Tibial artery (tissue), 4 donors: ENCODE data around the gene ANKRD18B.
"Not testable (repeated sequence)": the region's sequence is repeated elsewhere in the genome, so short reads cannot be mapped to it uniquely, and the experiment has no call there.

ENCODE experiments used
- DNase-seq, 2 donors: peaks; one replicate each; pipeline ENCODE4 v3.0.0-alpha.2; 2019
- H3K27ac ChIP-seq, 2 donors: fragments of 200-600 bp; sonication (generic) in 1 of 2; 1 replicate in 1 of 2; 2 replicates in 1 of 2; pipeline ENCODE4 v1.5.1; 2018 to 2019; ENCODE audit warnings: mild to moderate bottlenecking in 1 of 2
- H3K27me3 ChIP-seq, 2 donors: fragments of 200-600 bp; sonication (generic) in 1 of 2; one replicate each; pipeline versions ENCODE4 v1.5.1 to v1.6.0; 2016 to 2019
- H3K36me3 ChIP-seq, 3 donors: fragments of 200-600 bp; sonication (generic) in 2 of 3; one replicate each; pipeline ENCODE4 v1.5.1; 2016 to 2019; ENCODE audit warnings: mild to moderate bottlenecking in 2 of 3
- H3K4me1 ChIP-seq, 4 donors: fragments of 200-600 bp; sonication (generic) in 2 of 4; 1 replicate in 3 of 4; 2 replicates in 1 of 4; pipeline ENCODE4 v1.5.1; 2016 to 2019
- H3K4me3 ChIP-seq, 2 donors: fragments of 200-600 bp; sonication (generic) in 1 of 2; 1 replicate in 1 of 2; 2 replicates in 1 of 2; pipeline ENCODE4 v1.5.1; 2018 to 2019; ENCODE audit warnings: mild to moderate bottlenecking in 2 of 2
- H3K9me3 ChIP-seq, 3 donors: fragments of 200-600 bp; sonication (generic) in 1 of 3; one replicate each; pipeline ENCODE4 v1.5.1; 2016 to 2019
- intact Hi-C: fragments of 100-400 bp; cut with DNase I; formaldehyde crosslinking; loops from one replicate; pipeline ENCODE4 v1.15.0; 2023; ENCODE audit warnings: low total_unique reads

ANKRD18B gene

GRCh38 chr9:33551183-33551582 lies 27.1 kb downstream of the ANKRD18B start:
- H3K4me3 ChIP-seq, H3K4me1 ChIP-seq, DNase-seq, H3K9me3 ChIP-seq, H3K27ac ChIP-seq, H3K27me3 ChIP-seq, H3K36me3 ChIP-seq, intact Hi-C loops: not testable (repeated sequence)

GRCh38 chr9:33552315-33552725 lies 28.3 kb downstream of the ANKRD18B start:
- H3K9me3 ChIP-seq, DNase-seq, H3K36me3 ChIP-seq, H3K4me3 ChIP-seq, H3K4me1 ChIP-seq, intact Hi-C loops, H3K27me3 ChIP-seq, H3K27ac ChIP-seq: not testable (repeated sequence)

- H3K27me3 ChIP-seq, H3K9me3 ChIP-seq, H3K36me3 ChIP-seq, H3K27ac ChIP-seq, H3K4me1 ChIP-seq, DNase-seq, H3K4me3 ChIP-seq, intact Hi-C loops: not testable (repeated sequence)
Observed at GRCh38 chr9:33560217-33560616, 36.2 kb downstream of the ANKRD18B start.

GRCh38 chr9:33562196-33562595 lies 38.1 kb downstream of the ANKRD18B start:
- H3K27me3 ChIP-seq, H3K4me1 ChIP-seq, DNase-seq, intact Hi-C loops, H3K9me3 ChIP-seq, H3K36me3 ChIP-seq, H3K27ac ChIP-seq, H3K4me3 ChIP-seq: not testable (repeated sequence)

- intact Hi-C loops, H3K27ac ChIP-seq, H3K27me3 ChIP-seq, H3K9me3 ChIP-seq, DNase-seq, H3K4me3 ChIP-seq, H3K36me3 ChIP-seq, H3K4me1 ChIP-seq: not testable (repeated sequence)
Observed at GRCh38 chr9:33567776-33568175, 43.7 kb downstream of the ANKRD18B start.

- intact Hi-C loops, H3K4me3 ChIP-seq, H3K9me3 ChIP-seq, H3K27ac ChIP-seq, DNase-seq, H3K36me3 ChIP-seq, H3K4me1 ChIP-seq, H3K27me3 ChIP-seq: not testable (repeated sequence)
Observed at GRCh38 chr9:33577786-33578185, 53.7 kb downstream of the ANKRD18B start.

GRCh38 chr9:33579996-33580395 lies 55.9 kb downstream of the ANKRD18B start:
- H3K4me1 ChIP-seq, DNase-seq, H3K36me3 ChIP-seq, H3K27ac ChIP-seq, H3K27me3 ChIP-seq, H3K9me3 ChIP-seq, intact Hi-C loops, H3K4me3 ChIP-seq: not testable (repeated sequence)

GRCh38 chr9:33582686-33583085 lies 58.6 kb downstream of the ANKRD18B start:
- H3K4me1 ChIP-seq, H3K9me3 ChIP-seq, H3K36me3 ChIP-seq, DNase-seq, H3K27ac ChIP-seq, H3K4me3 ChIP-seq, H3K27me3 ChIP-seq, intact Hi-C loops: not testable (repeated sequence)

- H3K4me1 ChIP-seq, DNase-seq, intact Hi-C loops, H3K36me3 ChIP-seq, H3K27ac ChIP-seq, H3K4me3 ChIP-seq, H3K9me3 ChIP-seq, H3K27me3 ChIP-seq: not testable (repeated sequence)
Observed at GRCh38 chr9:33586128-33586527, 62.1 kb downstream of the ANKRD18B start.

- H3K9me3 ChIP-seq, H3K4me1 ChIP-seq, intact Hi-C loops, DNase-seq, H3K27me3 ChIP-seq, H3K27ac ChIP-seq, H3K36me3 ChIP-seq, H3K4me3 ChIP-seq: not testable (repeated sequence)
Observed at GRCh38 chr9:33587799-33588198, 63.7 kb downstream of the ANKRD18B start.

- H3K27ac ChIP-seq, H3K4me3 ChIP-seq, H3K9me3 ChIP-seq, H3K36me3 ChIP-seq, H3K4me1 ChIP-seq, H3K27me3 ChIP-seq, DNase-seq, intact Hi-C loops: not testable (repeated sequence)
Observed at GRCh38 chr9:33588876-33589275, 64.8 kb downstream of the ANKRD18B start.

GRCh38 chr9:33590857-33591256 lies 66.8 kb downstream of the ANKRD18B start:
- H3K36me3 ChIP-seq, H3K27me3 ChIP-seq, DNase-seq, H3K4me1 ChIP-seq, H3K4me3 ChIP-seq, intact Hi-C loops, H3K9me3 ChIP-seq, H3K27ac ChIP-seq: not testable (repeated sequence)

- H3K36me3 ChIP-seq, H3K9me3 ChIP-seq, H3K27me3 ChIP-seq, H3K4me3 ChIP-seq, intact Hi-C loops, DNase-seq, H3K4me1 ChIP-seq, H3K27ac ChIP-seq: not testable (repeated sequence)
Observed at GRCh38 chr9:33596974-33597373, 72.9 kb downstream of the ANKRD18B start.

GRCh38 chr9:33597386-33597785 lies 73.3 kb downstream of the ANKRD18B start:
- H3K27me3 ChIP-seq, H3K36me3 ChIP-seq, intact Hi-C loops, H3K4me1 ChIP-seq, H3K27ac ChIP-seq, H3K4me3 ChIP-seq, H3K9me3 ChIP-seq, DNase-seq: not testable (repeated sequence)

- H3K4me3 ChIP-seq, H3K27ac ChIP-seq, H3K36me3 ChIP-seq, H3K4me1 ChIP-seq, H3K27me3 ChIP-seq, DNase-seq, intact Hi-C loops, H3K9me3 ChIP-seq: not testable (repeated sequence)
Observed at GRCh38 chr9:33598796-33599379, 74.8 kb downstream of the ANKRD18B start.
